Activated naive CD8-positive, alpha-beta T cell treated with anti-CD3 and anti-CD28 coated beads, Interleukin-2, amount 50 U/mL, for 24 hours (primary cell): ENCODE measurements around the gene MEG3.

Experiments used
- ATAC-seq: fragments of 150-1000 bp; cut with Tn5 transposase; one replicate; pipeline ENCODE4 v1.10.0; 2021
- DNase-seq: peaks from one replicate; pipeline ENCODE4 v3.0.0; 2021
- H3K27ac Mint-ChIP-seq: one replicate; pipeline ENCODE4 v1.8.0; 2021; ENCODE audit warnings: mild to moderate bottlenecking, mixed read lengths
- H3K27me3 Mint-ChIP-seq: one replicate; pipeline ENCODE4 v1.8.0; 2021; ENCODE audit warnings: mixed read lengths
- H3K36me3 Mint-ChIP-seq: one replicate; pipeline ENCODE4 v1.8.0; 2021; ENCODE audit warnings: low read depth, mixed read lengths
- H3K4me1 Mint-ChIP-seq: one replicate; pipeline ENCODE4 v1.8.0; 2021; ENCODE audit warnings: mixed read lengths
- H3K4me3 Mint-ChIP-seq: one replicate; pipeline ENCODE4 v1.8.0; 2021; ENCODE audit warnings: mild to moderate bottlenecking, moderate library complexity, mixed read lengths
- H3K9me3 Mint-ChIP-seq: one replicate; pipeline ENCODE4 v1.8.0; 2021; ENCODE audit warnings: mixed read lengths

Gene MEG3

DNA sequence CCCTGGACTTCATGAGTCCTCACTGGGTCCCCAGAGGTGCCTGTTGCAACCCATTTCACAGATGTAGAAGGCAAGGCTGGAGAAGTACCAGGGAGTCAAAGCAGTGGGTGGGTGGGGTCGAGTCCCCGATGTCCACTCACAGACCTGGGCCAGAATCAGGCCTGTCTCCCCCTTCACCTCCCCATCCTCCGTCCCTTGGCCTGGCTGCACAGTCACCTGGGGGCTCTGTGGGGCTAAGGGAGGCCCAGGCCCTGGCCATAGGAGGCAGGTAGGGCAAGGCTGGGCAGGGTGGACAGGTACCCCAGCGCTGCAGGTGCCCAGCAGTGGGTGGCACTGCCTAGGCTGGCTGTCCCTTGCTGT is 48.1 kb downstream of the MEG3 start:
- H3K36me3 Mint-ChIP-seq = no peaks in the 10 kb centered on the region
- H3K27me3 Mint-ChIP-seq = peaks cover 2% of the 10 kb centered on the region
- H3K27ac Mint-ChIP-seq = no peak overlapping the region

DNA sequence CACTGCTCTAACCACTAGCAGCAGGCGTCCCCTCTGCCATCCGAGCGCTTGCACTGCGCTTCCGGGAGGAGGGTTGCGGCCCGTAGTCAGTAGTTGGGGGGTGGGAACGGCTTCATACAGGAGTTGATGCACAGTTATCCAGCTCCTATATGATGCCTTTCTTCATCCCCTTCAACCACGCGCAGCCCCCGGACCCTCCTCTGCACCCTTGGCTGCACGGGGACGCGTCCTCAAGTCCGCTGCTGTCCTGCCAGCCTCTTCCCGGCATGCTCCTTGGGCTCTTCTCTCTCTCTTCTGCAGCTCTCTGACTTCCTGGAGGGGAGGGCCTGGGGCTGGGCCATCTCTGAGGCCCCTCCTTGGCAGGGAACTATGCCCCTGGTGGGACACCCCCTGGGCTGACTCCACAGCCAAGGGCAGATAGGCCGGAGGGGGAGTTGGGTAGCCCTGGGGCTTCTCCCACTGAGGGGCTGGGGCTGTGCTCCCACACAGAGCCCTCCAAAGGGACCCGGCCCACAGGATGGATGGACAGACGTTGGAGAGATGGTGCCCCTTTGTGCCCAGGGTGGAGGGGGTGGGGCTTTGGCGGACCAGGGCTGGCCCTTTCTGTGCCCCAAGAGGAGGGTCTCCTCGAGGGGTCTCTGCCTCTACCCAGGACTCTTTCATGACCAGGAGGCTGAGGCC is 48.6 kb downstream of the MEG3 start:
- peaks cover 3% of the 10 kb centered on the region for H3K9me3 Mint-ChIP-seq
- no peak for DNase-seq
- no peak for ATAC-seq
- no peaks in the 10 kb centered on the region for H3K36me3 Mint-ChIP-seq
- H3K27ac Mint-ChIP-seq = no peak overlapping the region
- peaks cover 2% of the 10 kb centered on the region for H3K27me3 Mint-ChIP-seq
- H3K4me1 Mint-ChIP-seq = peaks cover 5% of the 10 kb centered on the region
- no peak overlapping the region for H3K4me3 Mint-ChIP-seq

More for the DNA sequence above, 48.1 kb downstream of the MEG3 start:
- no peak for ATAC-seq
- Mint-ChIP-seq H3K4me3 (no peak overlapping the region), H3K9me3 (peaks cover 3% of the 10 kb centered on the region), H3K4me1 (peaks cover 5% of the 10 kb centered on the region)
- DNase-seq = no peak

DNA sequence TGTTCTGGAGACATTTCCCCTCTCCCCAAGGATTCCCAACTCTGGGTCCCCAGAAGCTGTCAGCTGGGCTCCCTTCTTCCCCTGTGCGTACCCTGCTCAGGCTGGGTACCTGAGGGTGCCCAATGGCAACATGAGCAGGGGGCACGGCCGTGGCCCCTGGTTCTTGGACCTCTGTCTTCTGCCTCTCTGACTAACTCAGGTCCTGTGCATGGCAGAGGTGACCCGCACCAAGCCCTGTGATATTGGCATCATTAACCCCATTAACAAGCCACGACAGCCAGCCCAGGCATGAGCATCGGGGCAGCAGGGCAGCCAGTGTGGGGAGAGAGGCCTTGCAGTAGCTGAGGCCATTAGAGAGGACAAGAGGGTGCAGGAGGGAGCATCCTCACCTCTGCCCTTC is 49.2 kb downstream of the MEG3 start:
- ATAC-seq (no peak), DNase-seq (no peak)
- Mint-ChIP-seq H3K4me3 (no peak overlapping the region), H3K27ac (no peak overlapping the region), H3K9me3 (peaks cover 3% of the 10 kb centered on the region), H3K36me3 (no peaks in the 10 kb centered on the region), H3K4me1 (peaks cover 5% of the 10 kb centered on the region), H3K27me3 (peaks cover 2% of the 10 kb centered on the region)

DNA sequence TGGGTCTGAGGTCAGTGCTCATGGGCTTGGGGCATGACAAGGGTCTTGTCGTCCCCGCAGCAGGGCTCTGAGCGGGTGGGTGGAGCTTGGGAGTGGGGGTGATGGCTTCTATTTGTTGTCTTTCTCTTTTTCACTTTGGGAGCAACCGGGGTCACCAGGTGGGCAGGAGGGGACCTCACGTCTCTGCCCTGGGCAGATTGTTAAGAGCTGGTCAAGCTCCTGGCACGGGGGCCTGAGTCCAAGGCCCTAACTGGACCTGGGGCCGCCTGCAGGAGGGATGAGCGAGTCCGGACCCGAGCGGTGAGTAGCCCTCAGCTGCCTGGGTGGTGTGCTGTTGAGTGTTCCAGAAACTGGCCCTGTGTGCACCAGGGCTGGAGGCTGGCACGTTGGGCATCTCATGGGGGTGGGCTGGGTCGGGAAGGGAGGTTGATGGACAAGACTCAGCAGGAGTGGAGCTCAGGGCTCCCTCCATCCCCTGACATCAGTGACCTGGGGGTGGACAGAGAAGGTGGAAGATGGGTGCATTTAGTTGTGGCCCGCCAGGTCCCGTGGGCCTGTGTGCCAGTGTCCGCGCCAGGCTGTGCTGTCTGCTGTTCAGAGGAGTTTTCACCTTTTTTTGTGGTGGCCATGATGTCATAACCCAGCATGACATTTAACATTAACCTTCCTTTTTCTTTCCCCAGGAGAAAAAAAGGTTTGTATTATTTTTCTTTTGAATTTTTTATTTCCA is 50.1 kb downstream of the MEG3 start:
- Mint-ChIP-seq H3K4me3 (no peak overlapping the region), H3K36me3 (no peaks in the 10 kb centered on the region), H3K27me3 (peaks cover 4% of the 10 kb centered on the region), H3K27ac (no peak overlapping the region), H3K9me3 (peaks cover 3% of the 10 kb centered on the region), H3K4me1 (peaks cover 5% of the 10 kb centered on the region)
- ATAC-seq (no peak), DNase-seq (no peak)

DNA sequence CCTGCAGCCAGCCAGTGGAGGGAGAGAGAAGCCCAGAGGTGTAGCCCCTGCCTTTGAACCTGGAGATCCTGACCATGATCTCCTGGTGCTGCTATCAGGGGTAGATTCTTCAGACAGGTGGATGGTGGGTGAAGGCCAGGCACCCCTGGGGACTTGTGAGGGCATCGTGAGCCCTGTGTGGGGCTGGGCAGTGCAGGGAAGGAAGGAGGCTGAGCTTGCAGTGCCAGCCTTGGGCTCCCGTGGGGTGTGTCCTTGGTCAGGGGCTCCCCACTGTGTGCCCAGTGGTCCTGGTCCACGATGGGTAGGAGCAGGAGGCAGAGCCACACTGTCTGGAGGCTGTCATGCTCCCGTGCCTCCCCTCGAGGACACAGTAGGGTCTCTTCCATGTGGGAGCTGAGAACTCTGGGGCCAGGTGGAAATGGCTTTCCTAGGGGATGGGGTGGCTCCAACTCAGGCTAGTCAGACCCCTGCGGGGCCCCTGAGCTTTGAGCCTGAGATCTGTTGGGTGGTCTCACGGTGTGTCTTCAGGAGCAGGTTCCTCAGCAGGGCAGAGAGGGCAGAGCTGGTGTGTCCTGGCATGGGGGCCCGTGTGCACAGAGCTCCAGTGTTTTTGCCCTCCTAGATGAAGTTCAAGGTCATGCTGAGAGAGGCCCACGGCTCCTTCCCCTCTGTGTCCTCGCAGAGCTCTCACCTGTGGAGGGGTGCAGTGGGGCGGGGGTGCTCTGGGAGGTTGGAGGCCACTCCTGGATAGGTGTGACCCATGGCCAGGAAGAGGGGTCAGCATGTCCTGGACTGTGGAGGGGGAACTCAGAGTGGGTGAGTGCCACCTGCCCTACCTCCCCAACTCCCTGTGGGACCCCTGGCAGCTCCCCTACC is 52.6 kb downstream of the MEG3 start:
- Mint-ChIP-seq H3K27me3 (peaks cover 4% of the 10 kb centered on the region), H3K4me3 (no peak overlapping the region), H3K36me3 (no peaks in the 10 kb centered on the region), H3K4me1 (no peaks in the 10 kb centered on the region), H3K27ac (no peak overlapping the region), H3K9me3 (no peaks in the 10 kb centered on the region)
- ATAC-seq = no peak
- no peak for DNase-seq

DNA sequence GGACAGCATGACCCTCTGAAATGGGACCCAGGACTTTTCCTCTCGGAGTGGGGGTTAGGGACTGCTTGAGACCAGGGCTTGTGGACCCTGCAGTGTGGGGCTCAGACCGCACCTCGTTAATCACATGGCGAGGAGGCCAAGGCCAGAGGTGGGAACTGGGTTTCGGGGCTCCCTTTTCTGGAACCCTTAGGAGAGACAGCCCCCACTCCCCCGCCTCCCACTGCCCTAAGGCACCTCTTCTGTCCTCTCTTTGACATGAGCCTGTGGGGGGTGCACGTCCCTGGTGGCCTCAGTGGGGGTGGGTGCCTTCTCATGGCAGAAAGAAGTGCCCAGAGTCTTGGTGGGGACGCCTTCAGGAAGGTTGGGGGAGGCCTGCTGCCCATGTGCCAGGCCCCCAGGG is 53.3 kb downstream of the MEG3 start:
- DNase-seq = no peak

DNA sequence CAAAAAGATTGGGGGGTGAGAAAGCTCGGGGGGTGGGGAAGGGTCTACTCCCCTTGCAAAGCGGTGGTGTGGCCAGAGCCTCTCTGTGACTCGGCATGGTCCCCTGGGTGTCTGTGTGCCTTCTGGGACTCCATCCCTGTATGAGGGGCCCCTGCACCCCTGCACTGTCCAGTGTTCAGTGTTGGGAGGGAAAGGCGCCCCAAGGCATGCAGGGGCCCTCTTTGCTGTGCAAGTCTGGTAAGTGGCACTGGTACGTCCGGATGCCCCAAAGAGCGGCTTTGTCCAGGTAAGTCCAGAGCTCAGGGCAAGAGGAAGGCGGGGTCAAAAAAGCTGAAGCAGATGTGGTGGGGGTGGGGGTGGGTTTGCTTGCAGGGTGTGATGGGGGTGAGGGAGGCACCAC is 53.9 kb downstream of the MEG3 start:
- Mint-ChIP-seq H3K4me1 (no peaks in the 10 kb centered on the region), H3K27ac (no peak overlapping the region), H3K27me3 (peaks cover 4% of the 10 kb centered on the region), H3K36me3 (no peaks in the 10 kb centered on the region), H3K4me3 (no peak overlapping the region), H3K9me3 (no peaks in the 10 kb centered on the region)
- DNase-seq (no peak), ATAC-seq (no peak)

More for the DNA sequence above, 53.3 kb downstream of the MEG3 start:
- no peaks in the 10 kb centered on the region for H3K4me1 Mint-ChIP-seq
- H3K4me3 Mint-ChIP-seq = no peak overlapping the region
- no peaks in the 10 kb centered on the region for H3K36me3 Mint-ChIP-seq
- no peak for ATAC-seq
- peaks cover 4% of the 10 kb centered on the region for H3K27me3 Mint-ChIP-seq
- H3K27ac Mint-ChIP-seq = no peak overlapping the region
- H3K9me3 Mint-ChIP-seq = no peaks in the 10 kb centered on the region

DNA sequence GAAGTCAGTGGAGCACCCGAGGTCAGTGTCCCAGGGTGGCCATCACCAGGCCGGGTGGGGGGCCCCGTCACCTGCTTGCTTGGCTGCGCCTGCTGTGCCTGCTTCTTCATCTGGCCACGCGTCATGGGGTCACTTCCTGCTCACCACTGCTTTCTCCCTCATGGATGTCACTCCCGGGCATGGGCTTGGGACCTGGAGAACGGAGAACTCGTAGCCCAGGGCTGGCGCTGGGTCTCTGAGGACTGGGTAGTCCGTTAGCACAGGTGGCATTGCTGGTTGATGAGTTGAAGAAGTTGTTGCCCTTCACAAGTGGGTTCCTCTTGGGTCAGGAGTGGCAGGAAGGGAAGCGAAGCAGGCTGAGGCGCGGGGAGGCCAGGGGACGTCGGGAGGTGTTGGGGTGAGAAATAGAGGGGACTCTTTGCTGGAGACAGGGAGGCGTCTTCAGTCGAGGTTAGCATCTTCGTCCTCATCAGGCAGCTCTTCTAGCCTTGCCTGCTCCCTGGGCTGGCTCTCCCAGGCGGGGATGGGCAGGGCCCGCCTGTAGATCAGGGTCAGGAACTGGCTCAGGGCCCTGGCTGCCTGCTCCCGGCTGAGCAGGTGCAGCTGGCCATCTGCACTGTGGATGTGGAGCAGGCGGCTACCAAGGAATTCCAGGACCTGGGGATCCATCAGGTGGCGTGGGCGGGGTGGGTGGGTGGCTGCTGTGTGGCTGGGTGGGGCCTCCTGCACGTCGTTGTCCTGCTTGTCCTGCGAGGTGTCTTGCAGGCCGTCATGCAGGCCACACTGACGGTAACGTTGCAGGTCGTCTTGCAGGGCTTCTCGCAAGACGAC is 54.6 kb downstream of the MEG3 start:
- DNase-seq = no peak
- H3K27ac Mint-ChIP-seq = no peak overlapping the region
- no peaks in the 10 kb centered on the region for H3K9me3 Mint-ChIP-seq
- no peaks in the 10 kb centered on the region for H3K4me1 Mint-ChIP-seq
- ATAC-seq = no peak
- no peaks in the 10 kb centered on the region for H3K36me3 Mint-ChIP-seq
- no peak overlapping the region for H3K4me3 Mint-ChIP-seq
- peaks cover 5% of the 10 kb centered on the region for H3K27me3 Mint-ChIP-seq

DNA sequence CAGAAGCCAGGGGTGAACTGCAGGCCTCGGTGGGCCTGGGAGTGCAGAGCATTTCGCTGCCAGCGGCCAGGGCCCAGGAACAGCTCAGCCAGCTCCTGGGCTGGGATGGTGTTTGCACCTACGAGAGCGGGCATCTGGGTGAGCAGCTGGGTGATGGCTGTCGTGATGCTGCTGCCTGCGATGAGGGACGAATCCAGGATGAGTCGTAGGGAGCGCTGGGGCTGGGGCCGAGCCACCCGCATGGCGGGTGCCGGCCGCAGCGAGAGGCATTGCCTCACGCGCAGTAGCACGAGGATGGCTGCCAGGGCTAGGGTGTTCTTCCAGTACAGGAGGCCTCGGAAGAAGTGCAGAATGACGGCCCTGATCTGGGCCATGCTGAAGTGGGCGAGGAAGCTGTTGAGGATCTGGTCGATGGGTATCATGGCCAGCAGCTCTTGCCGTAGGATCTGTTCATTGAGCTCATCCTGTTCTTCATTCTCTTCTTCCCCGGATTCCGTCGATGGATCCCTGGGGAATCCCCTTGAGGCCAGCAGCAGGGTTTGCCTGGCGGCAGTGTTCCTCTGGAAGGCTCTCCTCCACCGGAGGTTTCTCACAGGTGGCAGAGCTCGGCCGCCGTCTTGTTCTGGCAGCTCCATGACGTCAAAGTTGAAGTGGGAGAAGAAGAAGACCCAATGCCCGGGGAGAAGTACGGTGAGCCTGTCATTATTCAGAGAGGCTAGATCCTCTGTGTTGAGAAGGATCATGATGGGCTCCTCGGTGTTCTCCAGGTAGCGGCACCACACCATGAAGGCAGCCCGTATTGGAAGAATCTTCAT is 55.5 kb downstream of the MEG3 start:
- Mint-ChIP-seq H3K36me3 (no peaks in the 10 kb centered on the region), H3K27me3 (peaks cover 7% of the 10 kb centered on the region)
- no peak for ATAC-seq

DNA sequence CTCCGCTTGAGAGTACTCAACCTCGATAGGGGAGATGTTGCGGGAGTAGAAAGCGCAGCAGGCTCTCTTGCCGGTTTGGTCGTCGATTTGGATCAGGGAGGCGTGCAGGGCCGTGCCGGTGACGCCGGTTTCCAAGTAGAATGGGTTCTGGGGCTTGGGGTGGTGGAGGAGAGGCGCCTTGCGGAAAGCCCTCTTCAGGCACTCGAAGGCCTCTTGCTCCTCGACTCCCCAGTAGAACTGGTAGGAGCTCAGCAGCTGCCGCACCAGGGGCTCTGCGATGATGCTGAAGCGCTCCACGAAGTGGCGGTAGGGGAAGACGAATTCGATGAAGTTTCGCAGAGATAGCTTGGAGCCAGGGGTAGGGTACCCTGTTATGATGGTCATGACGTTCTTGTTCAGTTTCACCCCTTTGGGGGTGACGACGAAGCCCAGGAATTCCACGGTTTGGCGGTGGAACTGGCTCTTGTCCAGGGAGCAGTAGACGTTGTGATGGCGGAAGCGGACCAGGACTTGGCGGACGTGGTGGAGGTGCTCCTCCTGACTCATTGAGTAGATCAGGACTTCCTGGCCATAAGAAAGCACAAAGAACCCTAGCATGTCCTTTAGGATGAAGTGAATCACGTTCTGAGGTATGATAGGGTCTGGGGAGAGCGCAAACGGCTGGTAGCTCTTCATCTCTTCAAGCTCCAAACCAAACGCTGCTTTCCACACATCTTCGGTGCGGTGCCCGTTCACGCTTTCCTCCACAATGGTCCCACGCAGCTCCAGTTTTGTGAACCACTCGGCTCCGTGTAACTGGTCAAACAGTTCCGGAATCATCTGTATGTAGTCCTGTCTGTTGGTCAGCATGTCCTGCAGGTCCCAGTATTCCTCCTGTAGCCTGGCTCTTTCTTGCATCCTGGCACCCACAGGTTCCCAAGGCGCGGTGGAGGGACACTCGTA is 56.4 kb downstream of the MEG3 start:
- Mint-ChIP-seq H3K9me3 (no peaks in the 10 kb centered on the region), H3K4me3 (no peak overlapping the region), H3K36me3 (no peaks in the 10 kb centered on the region), H3K4me1 (no peaks in the 10 kb centered on the region), H3K27me3 (peaks cover 5% of the 10 kb centered on the region), H3K27ac (no peak overlapping the region)
- DNase-seq (no peak), ATAC-seq (no peak)

More for the DNA sequence above, 55.5 kb downstream of the MEG3 start:
- H3K9me3 Mint-ChIP-seq = no peaks in the 10 kb centered on the region
- no peak overlapping the region for H3K4me3 Mint-ChIP-seq
- H3K4me1 Mint-ChIP-seq = no peaks in the 10 kb centered on the region
- no peak for DNase-seq
- no peak overlapping the region for H3K27ac Mint-ChIP-seq

DNA sequence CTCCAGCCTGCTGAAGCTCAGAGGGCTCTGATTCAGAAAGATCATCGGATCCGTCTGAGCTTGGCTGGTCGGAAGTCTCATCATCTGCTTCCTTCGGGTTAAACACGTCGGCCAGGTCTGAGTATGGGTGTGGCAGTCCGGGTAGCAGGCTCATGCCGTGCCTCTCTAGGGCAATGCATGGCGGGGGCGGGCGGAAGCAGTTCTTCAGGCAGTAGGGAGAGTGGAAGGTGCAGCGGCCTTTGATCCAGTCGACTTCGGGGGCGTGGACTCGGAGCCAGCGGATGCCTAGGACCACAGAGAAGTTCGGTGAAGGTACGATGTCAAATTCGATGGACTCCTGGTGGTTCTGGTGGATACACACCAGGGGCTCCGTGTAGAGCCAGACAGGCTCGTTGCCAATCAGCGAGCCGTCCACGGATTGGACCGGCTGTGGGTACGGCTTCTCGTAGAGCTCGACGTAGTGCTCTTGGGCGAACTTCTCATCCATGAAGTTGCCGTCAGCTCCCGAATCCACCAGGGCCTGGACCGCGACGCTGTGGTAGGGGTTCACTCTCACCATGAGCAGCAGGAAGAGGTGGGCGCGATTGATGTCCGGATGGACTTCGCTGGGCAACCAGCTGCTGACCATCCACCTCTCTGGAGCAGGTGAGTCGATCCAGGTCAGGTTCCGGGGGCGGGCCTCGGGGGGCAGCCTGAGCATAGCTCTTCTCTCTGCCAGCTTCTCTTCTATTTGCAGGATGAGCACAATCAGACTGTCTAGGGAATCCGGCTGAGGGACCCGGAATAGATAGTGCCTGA is 57.3 kb downstream of the MEG3 start:
- H3K4me3 Mint-ChIP-seq = no peak overlapping the region
- no peak overlapping the region for H3K27ac Mint-ChIP-seq
- H3K36me3 Mint-ChIP-seq = no peaks in the 10 kb centered on the region
- peaks cover 5% of the 10 kb centered on the region for H3K27me3 Mint-ChIP-seq
- DNase-seq = no peak
- H3K4me1 Mint-ChIP-seq = no peaks in the 10 kb centered on the region
- no peak for ATAC-seq
- no peaks in the 10 kb centered on the region for H3K9me3 Mint-ChIP-seq

DNA sequence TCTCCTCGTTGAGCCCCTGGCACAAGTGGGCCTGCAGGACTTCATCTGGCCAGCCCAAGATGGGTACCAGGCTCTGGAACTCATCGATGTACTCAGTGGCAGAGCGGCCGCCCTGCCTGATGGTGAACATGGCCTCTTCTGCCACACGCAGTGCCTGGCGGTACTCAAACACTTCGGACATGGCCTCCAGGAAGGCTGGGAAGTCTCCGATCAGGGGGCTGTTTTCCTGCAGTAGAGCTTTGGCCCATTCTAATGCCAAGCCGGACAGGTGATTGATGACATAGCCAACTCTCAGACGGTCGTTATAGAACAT is 57.8 kb downstream of the MEG3 start:
- peaks cover 5% of the 10 kb centered on the region for H3K27me3 Mint-ChIP-seq
- DNase-seq (no peak), ATAC-seq (no peak)
- H3K4me3 Mint-ChIP-seq = no peak overlapping the region
- no peaks in the 10 kb centered on the region for H3K36me3 Mint-ChIP-seq
- H3K4me1 Mint-ChIP-seq = no peaks in the 10 kb centered on the region
- no peak overlapping the region for H3K27ac Mint-ChIP-seq
- no peaks in the 10 kb centered on the region for H3K9me3 Mint-ChIP-seq
